ENCODE results near the gene SP100. TPM values are rescaled to one million over a fixed set of nuclear protein-coding genes. Genes with fewer than 3 reads are reported as not detected.
A peak's percentile ranks its signal among the peaks of the same experiment; 100 is the strongest.

SP100 gene
- total RNA-seq, 3 donors from 2014 or later = 83.1 to 130 (median 101) TPM

- Histone ChIP-seq H3K36me3 (ENCODE audit: low read depth) (no peaks in the 10 kb centered on the region), H3K4me1 (ENCODE audit: low read depth) (no peaks in the 10 kb centered on the region), H3K4me3 (no peak overlapping the region), H3K9me3 (no peaks in the 10 kb centered on the region)
- intact Hi-C loops (cut with DNase I, micrococcal nuclease) = no loop called here
- DNase-seq = no peak
- no peak for ATAC-seq
- no peak for TF ChIP-seq CTCF (IDR thresholded peaks at IDR 0.05)
Observed at GRCh38 chr2:230498506-230499107, 82.6 kb downstream of the SP100 start.

- intact Hi-C loops (cut with DNase I, micrococcal nuclease) = loop anchor here in 1 of 2 donors (10.0 kb wide), 1 partner anchor 62 kb away; no protein-coding TSS in a partner anchor
- no peak for ATAC-seq
- no peak for TF ChIP-seq CTCF (IDR thresholded peaks at IDR 0.05)
- no peaks in the 10 kb centered on the region for H3K36me3 ChIP-seq (ENCODE audit: low read depth)
- no peaks in the 10 kb centered on the region for H3K9me3 ChIP-seq
- no peaks in the 10 kb centered on the region for H3K4me1 ChIP-seq (ENCODE audit: low read depth)
- no peak for DNase-seq
- no peak overlapping the region for H3K4me3 ChIP-seq
Observed at GRCh38 chr2:230502593-230502992, 86.6 kb downstream of the SP100 start.

GRCh38 chr2:230503798-230504197 lies 87.8 kb downstream of the SP100 start:
- ATAC-seq (no peak), DNase-seq (no peak)
- Histone ChIP-seq H3K36me3 (ENCODE audit: low read depth) (no peaks in the 10 kb centered on the region), H3K4me1 (ENCODE audit: low read depth) (no peaks in the 10 kb centered on the region), H3K9me3 (no peaks in the 10 kb centered on the region), H3K4me3 (no peak overlapping the region)
- intact Hi-C loops (cut with DNase I, micrococcal nuclease) = loop anchor here in 1 of 2 donors (10.0 kb wide), 1 partner anchor 61 kb away; no protein-coding TSS in a partner anchor
- TF ChIP-seq CTCF (IDR thresholded peaks at IDR 0.05) = no peak

GRCh38 chr2:230505162-230505561 lies 89.2 kb downstream of the SP100 start:
- ATAC-seq = no peak
- H3K4me1 ChIP-seq (ENCODE audit: low read depth) = no peaks in the 10 kb centered on the region
- no peak overlapping the region for H3K4me3 ChIP-seq
- TF ChIP-seq CTCF (IDR thresholded peaks at IDR 0.05) = no peak
- DNase-seq = no peak
- H3K36me3 ChIP-seq (ENCODE audit: low read depth) = no peaks in the 10 kb centered on the region
- no peaks in the 10 kb centered on the region for H3K9me3 ChIP-seq
- intact Hi-C loops (cut with DNase I, micrococcal nuclease) = loop anchor here in 1 of 2 donors (10.0 kb wide), 1 partner anchor 60 kb away; no protein-coding TSS in a partner anchor

- H3K36me3 ChIP-seq (ENCODE audit: low read depth) = no peaks in the 10 kb centered on the region
- ATAC-seq (peak; percentile 85), DNase-seq (no peak)
- H3K9me3 ChIP-seq = no peaks in the 10 kb centered on the region
- no peak overlapping the region for H3K4me3 ChIP-seq
- intact Hi-C loops (cut with DNase I, micrococcal nuclease) = no loop called here
- no peaks in the 10 kb centered on the region for H3K4me1 ChIP-seq (ENCODE audit: low read depth)
- no peak for TF ChIP-seq CTCF (IDR thresholded peaks at IDR 0.05)
Observed at GRCh38 chr2:230512955-230513748, 97.2 kb downstream of the SP100 start.

All from mucosa of descending colon (tissue), 3 donors.